ENCODE results near the gene JKAMP. TPM values are rescaled to one million over a fixed set of nuclear protein-coding genes. Genes with fewer than 3 reads are reported as not detected.

Gene JKAMP
- total and polyA plus RNA-seq, 3 donors from 2014 or later: 76.7 to 87.2 (median 81.4) TPM

- Histone ChIP-seq H3K36me3 (ENCODE audit: low read depth, missing control alignments) (no peaks in the 10 kb centered on the region), H3K27ac (no peak overlapping the region), H3K4me1 (no peaks in the 10 kb centered on the region), H3K4me3 (no peak overlapping the region), H3K9me3 (no peaks in the 10 kb centered on the region), H3K27me3 (no peaks in the 10 kb centered on the region)
- WGBS, 2 donors: 70 to 71% methylated on average over 3 of the region's 3 CpGs
- no peak for DNase-seq
- intact Hi-C loops (cut with DNase I; ENCODE audit: low total_unique reads): no loop called here
- no peak for TF ChIP-seq POLR2A (IDR thresholded peaks at IDR 0.05)
- TF ChIP-seq CTCF (IDR thresholded peaks at IDR 0.05): no peak
Observed at GRCh38 chr14:59509101-59509500, 24.8 kb downstream of the JKAMP start.

- 92 to 96% methylated on average over 2 of the region's 2 CpGs for WGBS, 2 donors
- no peak for DNase-seq
- Histone ChIP-seq H3K4me3 (no peak overlapping the region), H3K9me3 (no peaks in the 10 kb centered on the region), H3K27ac (no peak overlapping the region), H3K27me3 (no peaks in the 10 kb centered on the region), H3K36me3 (ENCODE audit: low read depth, missing control alignments) (no peaks in the 10 kb centered on the region), H3K4me1 (no peaks in the 10 kb centered on the region)
- intact Hi-C loops (cut with DNase I; ENCODE audit: low total_unique reads): no loop called here
- no peak for TF ChIP-seq CTCF (IDR thresholded peaks at IDR 0.05)
- no peak for TF ChIP-seq POLR2A (IDR thresholded peaks at IDR 0.05)
Observed at GRCh38 chr14:59510001-59510400, 25.7 kb downstream of the JKAMP start.

- 62 to 63% methylated on average over 3 of the region's 3 CpGs for WGBS, 2 donors
Observed at GRCh38 chr14:59510966-59511365, 26.6 kb downstream of the JKAMP start.

GRCh38 chr14:59511916-59512575 lies 27.7 kb downstream of the JKAMP start:
- Histone ChIP-seq H3K27me3 (no peaks in the 10 kb centered on the region), H3K36me3 (ENCODE audit: low read depth, missing control alignments) (no peaks in the 10 kb centered on the region), H3K4me3 (no peak overlapping the region), H3K4me1 (no peaks in the 10 kb centered on the region), H3K9me3 (no peaks in the 10 kb centered on the region), H3K27ac (no peak overlapping the region)
- intact Hi-C loops (cut with DNase I; ENCODE audit: low total_unique reads): no loop called here
- no peak for DNase-seq
- no peak for TF ChIP-seq POLR2A (IDR thresholded peaks at IDR 0.05)
- TF ChIP-seq CTCF (IDR thresholded peaks at IDR 0.05): peak in 1 of 3 experiments; percentile 37
- WGBS, 2 donors: 80 to 90% methylated on average over 4 of the region's 4 CpGs

More at GRCh38 chr14:59510966-59511365, 26.6 kb downstream of the JKAMP start:
- no peak overlapping the region for H3K27ac ChIP-seq
- no peaks in the 10 kb centered on the region for H3K4me1 ChIP-seq
- TF ChIP-seq CTCF (IDR thresholded peaks at IDR 0.05) (no peak), POLR2A (IDR thresholded peaks at IDR 0.05) (no peak)
- H3K36me3 ChIP-seq (ENCODE audit: low read depth, missing control alignments): no peaks in the 10 kb centered on the region
- H3K4me3 ChIP-seq: no peak overlapping the region
- H3K27me3 ChIP-seq: no peaks in the 10 kb centered on the region
- no peaks in the 10 kb centered on the region for H3K9me3 ChIP-seq
- DNase-seq: no peak
- intact Hi-C loops (cut with DNase I; ENCODE audit: low total_unique reads): no loop called here

GRCh38 chr14:59520224-59520623 lies 35.9 kb downstream of the JKAMP start:
- 88 to 92% methylated on average over 3 of the region's 3 CpGs for WGBS, 2 donors
- no peaks in the 10 kb centered on the region for H3K36me3 ChIP-seq (ENCODE audit: low read depth, missing control alignments)
- no peak for DNase-seq
- no peaks in the 10 kb centered on the region for H3K4me1 ChIP-seq
- no peak for TF ChIP-seq POLR2A (IDR thresholded peaks at IDR 0.05)
- no peak for TF ChIP-seq CTCF (IDR thresholded peaks at IDR 0.05)
- H3K27me3 ChIP-seq: no peaks in the 10 kb centered on the region
- intact Hi-C loops (cut with DNase I; ENCODE audit: low total_unique reads): no loop called here
- no peak overlapping the region for H3K27ac ChIP-seq
- no peak overlapping the region for H3K4me3 ChIP-seq
- H3K9me3 ChIP-seq: no peaks in the 10 kb centered on the region
